A549 treated with CpdA at 1 μM for 4 hours (cell line): ENCODE data around the gene PTGR3. TPM values are rescaled to one million over a fixed set of nuclear protein-coding genes. Genes with fewer than 3 reads are reported as not detected.

Source experiments
- total RNA-seq: library from RNA; stranded (reverse); fragments of 200-300 nt; extraction: Qiagen RNA extraction; gene quantifications from 5 replicates; pipeline ENCODE4 v1.2.3, GENCODE V29; 2022; ENCODE audit warnings: low read depth

The PTGR3 gene
- 12.6 to 15.7 TPM (median 13.8 TPM) in 5 replicates for total RNA-seq

DNA sequence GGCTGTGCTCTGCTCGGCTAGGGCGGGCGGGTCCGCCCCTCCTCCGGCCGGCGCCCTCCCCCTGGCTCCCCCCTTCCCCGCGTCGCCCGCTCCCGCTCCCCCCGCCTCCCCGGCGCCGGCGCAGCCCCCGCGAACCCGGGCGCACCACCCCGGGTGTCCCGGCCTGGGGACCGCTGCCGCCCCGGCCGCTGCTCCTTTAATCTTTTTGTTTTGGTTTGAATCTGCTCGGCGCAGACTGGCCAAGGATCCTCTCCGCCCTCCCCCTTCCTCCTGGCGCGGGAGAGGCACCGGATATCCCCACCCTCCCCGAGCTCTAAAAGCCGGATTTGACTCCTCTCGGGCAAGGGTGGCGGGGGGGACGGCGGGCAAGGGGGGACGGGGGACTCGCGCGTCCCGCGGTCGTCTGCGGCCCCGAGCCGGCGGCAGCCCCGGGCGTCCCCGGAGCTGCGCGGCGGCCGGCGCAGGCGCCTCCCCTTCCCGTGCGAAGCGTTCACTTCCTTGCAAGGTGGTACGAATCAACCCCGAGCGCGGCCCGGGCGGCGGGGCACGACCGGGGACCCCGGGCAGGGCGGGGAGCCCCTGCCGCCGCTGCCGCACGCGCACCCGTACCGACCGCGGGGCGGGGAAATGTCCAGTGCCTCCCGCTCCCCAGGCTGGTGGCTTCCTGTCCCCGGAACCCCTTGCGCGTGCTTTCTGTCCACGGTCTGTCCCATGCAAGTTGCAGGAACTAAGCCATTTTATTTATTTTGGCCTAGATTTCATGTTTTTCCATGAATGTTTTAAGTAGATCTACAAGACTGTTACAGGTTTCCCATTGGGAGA, at the start of gene PTGR3:
Gene PTGR3, minus strand, starts transcription at position 11 of the 822 bp plus-strand sequence. CDS start 81 bp downstream, outside the sequence.

DNA sequence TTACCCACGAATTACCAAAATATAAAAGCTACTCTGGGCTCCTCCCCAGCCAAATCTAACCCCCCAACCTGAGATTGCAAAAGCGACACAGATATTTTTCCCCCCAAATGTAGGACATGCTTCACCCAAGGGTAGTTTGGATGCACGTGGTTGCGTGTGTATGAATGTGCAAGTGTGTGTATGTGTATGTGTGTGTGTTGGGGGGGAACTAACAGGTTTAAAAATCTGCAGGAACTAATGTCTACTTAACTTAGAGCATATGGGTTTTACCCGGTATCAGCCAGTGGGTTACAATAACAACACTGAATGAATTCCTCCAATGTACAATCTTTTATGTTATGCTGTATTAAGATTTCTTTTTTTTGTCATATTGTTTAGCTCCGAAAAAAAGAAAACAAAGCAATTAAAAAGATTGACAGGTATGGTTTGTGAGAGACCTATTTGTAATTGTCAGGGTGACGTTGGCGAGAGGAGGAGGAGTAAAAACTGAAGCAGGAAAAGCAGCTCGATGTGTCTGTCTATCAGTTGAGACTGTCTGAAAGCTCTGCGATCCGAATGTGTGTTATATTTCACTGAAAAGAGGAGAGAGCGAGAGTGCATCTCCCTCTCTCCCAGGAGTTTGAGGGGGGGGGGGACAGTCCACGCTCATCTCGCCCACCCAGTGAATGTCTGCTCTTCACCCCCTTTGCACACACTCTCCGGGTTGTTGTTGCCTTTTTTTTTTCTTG, 1.5 kb upstream of the PTGR3 start, which contains the start of gene TSHZ1:
Gene TSHZ1, plus strand, starts transcription at position 524 of the 728 bp plus-strand sequence. CDS start 1,080 bp downstream, outside the sequence.

Other genes with a start within 250 kb of the PTGR3 start
- gene TSHZ1, start 1.7 kb upstream of the PTGR3 start, total RNA-seq, result 5.0 to 6.6 TPM (median 5.9 TPM) in 5 replicates
- not detected in 5 replicates for gene SMIM21, start 218.6 kb upstream of the PTGR3 start, total RNA-seq